GM19455 (cell line): ENCODE measurements around the gene GABBR1.

Experiments used
- ATAC-seq: cut with Tn5 transposase; IDR thresholded peaks from one replicate; pipeline ENCODE4 v1.9.1; 2021; ENCODE audit not compliant: unreplicated experiment

Gene GABBR1

DNA sequence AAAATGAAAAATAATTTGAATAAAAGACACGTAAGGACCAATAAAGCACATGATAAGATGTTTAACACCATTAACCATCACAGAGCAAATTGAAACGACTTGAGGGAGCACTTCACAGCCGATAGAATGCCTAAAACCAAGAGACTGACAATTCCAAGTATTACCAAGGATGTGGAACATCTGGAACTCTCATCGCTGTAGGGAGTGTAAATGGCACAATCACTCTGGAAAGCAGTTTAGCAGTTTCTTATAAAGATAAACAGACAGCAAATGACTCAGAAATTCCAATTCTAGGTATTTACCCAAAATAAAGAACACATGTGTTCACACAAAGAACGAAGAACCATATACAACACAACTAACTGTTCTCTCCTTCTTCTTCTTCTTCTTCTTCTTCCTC lies 65.0 kb downstream of the GABBR1 start:
- no peak for ATAC-seq

DNA sequence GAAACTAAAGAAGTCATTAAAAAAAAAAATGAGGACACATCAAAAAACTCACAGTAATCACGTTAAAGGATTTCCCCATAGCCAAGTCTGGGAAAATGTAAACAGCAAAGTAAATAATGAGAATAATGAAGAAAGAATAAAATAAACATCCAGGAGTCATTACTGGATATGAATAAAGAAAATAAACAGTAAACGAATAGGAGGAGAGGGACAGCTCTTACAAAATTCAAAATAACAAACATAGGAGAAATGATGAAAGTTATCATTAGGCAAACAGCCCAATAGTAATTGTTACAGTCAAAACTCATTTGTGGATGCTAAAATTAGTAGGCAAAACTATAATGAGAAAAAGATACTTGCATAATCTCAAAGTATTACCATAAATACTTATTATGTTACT lies 65.4 kb downstream of the GABBR1 start:
- no peak for ATAC-seq

DNA sequence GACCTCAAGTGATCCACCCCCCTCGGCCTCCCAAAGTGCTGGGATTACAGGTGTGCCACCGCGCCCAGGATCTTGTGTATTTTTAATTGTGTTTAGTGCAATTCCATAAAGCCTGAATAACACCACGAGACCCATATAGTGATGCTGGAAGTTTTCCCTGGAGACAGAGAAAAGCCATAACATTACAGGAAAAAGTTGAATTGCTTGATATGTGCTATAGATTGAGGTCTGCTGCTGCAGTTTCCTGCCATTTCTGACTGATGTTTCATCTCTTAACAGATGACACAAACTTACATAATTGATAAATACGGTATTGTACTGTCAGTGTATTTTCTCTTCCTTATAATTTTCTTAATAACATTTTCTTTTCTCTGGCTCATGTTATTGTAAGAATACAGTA lies 66.1 kb downstream of the GABBR1 start:
- no peak for ATAC-seq

DNA sequence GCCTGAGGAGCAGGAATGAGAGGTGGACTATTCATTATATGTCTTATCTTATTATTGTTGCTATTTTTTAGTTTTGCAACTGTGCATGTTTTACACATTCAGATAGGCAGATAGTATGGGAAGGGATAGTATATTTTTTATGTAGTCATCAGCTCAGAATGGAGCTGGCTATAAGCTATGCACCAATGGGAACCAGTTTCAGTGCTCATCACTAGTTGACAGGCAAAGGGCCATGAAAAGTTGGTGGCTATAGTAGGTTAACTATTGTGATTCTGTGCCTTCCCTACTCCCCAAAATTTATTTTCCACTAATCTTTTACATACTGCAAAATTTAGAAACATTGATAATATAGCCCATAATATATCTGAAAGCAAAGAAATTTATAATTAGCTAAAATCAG lies 68.1 kb downstream of the GABBR1 start:
- ATAC-seq, result no peak

DNA sequence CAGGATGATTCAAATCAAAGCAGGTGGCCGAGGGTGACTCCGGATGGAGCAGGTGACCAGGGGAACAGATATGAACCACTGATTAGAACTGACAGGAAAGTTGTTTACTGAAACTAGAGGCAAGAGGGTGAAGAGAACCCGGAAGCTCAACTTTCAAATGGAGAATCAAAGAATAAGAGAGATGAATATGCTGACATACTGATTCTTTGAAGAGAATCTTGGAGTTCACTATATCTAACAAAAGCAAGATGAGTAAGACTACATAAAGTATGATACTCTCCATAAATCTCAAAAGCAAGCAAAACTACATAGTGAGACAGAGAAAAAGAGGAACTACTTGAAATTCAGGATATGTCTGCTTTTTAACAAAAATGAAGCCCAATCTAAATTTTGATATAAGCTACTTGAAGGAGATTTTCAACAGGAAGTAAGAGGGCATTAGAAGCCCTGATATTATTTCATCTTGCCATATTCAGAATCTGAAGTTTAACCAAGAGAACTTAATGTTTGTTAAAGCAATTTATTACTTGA lies 69.5 kb downstream of the GABBR1 start:
- ATAC-seq, result no peak

DNA sequence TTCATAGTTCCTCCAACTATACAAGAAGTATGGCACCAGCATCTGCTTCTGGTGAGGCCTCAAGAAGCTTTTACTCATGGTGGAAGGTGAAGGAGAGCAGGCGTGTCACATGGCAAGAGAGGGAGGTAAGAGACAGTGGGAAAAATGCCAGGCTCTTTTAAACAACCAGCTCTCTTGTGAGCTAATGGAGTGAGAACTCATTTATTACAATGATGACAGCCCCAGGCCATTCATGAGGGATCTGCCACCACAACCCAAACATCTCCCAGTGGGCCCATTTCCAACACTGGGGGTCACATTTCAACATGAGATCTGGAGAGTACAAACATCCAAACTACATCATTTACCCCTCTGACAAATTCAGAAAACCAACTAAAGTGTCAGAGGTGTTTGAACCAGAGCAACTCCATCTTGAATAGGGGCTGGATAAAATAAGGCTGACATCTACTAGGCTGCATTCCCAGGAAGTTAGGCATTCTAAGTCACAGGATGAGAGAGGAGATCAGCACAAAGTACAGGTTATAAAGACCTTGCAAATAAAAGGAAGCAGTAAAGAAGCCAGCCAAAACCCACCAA lies 71.3 kb downstream of the GABBR1 start:
- ATAC-seq, result no peak

DNA sequence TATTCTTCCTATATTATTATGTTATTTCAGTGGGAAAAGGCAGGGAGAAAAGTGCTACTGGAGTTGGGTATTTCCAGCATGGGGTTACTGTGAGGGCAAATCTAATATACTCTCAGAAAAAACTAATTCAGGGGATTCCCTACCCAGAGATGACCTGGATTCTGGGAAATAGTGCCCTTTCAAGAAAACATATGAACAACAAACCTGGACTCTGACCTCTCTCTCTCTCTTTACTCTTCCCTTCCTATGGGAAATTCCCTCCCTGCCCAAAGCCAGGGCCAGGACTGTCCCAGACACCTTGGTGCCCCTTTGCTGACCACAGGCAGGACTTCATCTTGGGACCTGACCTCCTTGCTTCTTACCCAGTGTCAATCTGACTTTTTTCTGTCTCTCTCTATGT lies 71.9 kb downstream of the GABBR1 start:
- ATAC-seq, result no peak

DNA sequence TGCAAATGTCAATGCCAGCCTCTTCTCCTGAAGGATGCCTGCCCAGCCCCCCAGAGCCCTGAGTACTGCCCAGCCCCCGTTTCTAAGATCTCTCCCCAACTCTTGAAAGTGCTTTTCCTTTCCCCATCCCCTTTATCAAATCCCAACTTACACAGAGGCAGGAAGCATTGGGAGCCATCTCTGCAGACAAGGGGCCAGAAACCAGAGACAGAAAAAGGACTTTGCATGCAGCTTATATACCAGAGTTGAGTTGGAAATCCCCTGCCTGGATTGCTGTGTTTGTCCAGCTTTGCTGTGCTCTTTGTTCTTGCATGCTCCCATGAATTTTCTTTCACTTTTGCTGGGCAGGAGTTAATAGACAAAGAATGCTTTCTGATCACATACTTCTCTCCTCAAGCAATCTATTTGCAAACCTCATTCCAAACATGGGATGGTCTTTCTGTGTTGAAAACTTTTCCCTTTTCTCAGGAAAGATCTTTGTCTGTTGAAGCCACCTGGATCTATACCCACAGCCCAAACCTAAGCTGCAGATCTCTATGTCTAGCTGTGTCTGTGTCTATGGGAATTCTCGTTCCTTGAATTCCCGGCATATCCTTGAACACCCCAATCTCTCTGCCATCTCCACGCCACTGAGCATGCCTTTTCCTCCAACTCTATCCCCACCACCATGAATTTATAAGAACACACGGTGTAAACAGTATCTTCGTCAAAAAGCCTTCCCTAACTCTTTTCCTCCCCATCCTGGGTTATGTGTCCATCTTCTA lies 73.3 kb downstream of the GABBR1 start, which contains the start of gene UBD:
Gene UBD, minus strand, starts transcription at position 209 of the 764 bp plus-strand sequence. Its CDS starts 31 bp downstream, at position 178.
- ATAC-seq, result no peak

DNA sequence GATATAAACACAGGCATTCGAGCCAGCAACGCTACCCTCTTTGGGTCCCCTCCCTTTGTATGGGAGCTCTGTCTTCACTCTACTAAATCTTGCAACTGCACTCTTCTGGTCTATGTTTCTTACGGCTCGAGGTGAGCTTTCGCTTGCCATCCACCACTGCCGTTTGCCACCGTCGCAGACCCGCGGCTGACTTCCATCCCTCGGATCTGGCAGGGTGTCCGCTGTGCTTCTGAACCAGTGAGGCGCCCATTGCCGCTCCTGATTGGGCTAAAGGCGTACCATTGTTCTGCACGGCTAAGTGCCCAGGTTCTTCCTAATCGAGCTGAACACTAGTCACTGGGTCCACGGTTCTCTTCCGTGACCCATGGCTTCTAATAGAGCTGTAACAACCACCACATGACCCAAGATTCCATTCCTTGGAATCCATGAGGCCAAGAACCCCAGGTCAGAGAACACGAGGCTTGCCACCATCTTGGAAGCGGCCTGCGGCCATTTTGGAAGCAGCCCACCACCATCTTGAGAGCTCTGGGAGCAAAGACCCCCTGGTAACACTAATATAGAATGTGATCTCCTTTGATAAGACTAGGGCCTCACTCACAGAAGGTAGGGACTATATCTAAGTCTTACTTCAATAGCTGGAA lies 74.4 kb downstream of the GABBR1 start:
- ATAC-seq, result no peak

DNA sequence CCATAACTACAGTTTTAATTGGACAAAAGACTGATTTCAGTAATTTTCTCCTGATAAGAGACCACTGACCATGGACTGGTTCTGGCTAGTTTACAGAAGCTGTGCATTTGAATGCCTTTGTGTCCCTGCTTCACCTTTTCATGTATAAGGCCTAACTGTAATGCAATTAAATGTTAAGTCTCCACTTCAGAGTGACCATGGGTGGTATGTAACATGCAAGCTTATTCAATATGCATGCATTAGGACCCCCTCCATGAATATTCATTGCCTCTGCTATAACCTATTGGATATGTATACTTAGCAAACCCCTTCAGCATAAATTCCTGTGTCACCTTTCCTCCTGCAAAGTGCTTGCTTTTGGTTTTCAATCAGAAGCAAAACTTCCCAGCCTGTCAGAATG lies 75.7 kb downstream of the GABBR1 start:
- ATAC-seq, result no peak

DNA sequence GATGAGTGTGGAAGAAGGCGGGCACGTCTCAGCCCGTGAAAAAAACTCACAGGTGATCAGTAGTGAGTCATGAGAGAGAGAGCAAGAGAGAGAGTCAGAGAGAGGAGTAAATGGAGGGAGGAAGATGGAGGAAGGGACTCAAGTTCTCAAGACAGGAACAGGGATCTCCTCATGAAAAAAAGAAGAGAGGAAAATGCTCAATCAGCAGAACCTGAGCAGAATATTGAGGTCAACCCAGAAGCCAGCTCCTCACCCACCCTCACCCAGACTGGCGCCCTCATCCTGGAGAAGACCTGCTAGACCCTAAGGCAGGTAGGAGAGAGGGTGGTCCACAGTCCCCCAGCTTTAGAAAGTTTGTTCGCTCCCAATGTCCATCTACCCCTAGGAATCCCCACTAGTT lies 78.2 kb downstream of the GABBR1 start:
- ATAC-seq, result no peak

DNA sequence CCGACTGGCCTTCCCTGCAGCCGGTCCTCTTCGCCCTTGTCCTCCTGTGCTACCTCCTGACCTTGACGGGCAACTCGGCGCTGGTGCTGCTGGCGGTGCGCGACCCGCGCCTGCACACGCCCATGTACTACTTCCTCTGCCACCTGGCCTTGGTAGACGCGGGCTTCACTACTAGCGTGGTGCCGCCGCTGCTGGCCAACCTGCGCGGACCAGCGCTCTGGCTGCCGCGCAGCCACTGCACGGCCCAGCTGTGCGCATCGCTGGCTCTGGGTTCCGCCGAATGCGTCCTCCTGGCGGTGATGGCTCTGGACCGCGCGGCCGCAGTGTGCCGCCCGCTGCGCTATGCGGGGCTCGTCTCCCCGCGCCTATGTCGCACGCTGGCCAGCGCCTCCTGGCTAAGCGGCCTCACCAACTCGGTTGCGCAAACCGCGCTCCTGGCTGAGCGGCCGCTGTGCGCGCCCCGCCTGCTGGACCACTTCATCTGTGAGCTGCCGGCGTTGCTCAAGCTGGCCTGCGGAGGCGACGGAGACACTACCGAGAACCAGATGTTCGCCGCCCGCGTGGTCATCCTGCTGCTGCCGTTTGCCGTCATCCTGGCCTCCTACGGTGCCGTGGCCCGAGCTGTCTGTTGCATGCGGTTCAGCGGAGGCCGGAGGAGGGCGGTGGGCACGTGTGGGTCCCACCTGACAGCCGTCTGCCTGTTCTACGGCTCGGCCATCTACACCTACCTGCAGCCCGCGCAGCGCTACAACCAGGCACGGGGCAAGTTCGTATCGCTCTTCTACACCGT lies 79.5 kb downstream of the GABBR1 start:
- ATAC-seq, result no peak

DNA sequence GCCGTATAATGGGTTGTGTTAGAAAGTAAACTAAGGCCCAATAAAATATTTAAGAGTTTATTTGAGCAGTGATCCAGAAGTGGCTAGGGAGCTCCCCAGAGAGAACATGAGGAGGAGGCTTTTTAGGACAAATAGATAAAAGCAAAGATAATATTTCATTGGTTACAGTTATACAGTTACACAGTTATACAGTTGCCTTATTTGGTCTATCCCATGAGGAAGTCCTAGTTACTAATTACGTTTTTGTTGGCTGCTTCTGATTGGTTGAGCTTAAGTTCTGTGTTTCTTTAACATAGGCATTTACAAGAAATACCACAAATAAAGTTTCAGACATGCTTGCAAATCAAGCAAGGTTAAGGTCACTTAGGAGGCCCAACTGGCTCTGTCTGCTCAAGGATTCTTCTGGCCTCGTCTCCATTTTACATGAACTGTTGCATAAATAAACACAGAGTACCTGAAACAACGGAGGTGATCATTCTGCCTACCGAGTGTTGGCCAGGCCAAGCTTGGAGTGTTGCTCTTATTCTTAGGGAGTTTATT lies 80.4 kb downstream of the GABBR1 start:
- ATAC-seq, result peak; percentile 85

DNA sequence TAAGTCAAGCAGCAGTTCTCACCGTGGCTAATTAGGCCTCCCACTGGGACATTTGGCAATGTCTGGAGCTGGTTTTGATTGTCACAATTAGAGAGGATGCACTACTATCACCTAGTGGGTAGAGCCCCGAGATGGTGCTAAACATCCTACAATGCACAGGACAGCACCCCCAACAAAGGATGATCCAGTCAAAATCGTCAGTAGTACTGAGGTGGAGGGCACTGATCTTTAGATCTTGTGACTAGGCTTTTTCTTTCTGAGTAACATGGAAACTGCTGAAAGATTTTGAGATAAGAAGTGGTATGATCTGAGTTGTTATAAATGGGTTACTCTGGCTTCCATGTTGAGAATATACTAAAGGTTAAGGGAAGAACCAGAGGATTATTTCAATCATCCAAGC lies 85.4 kb downstream of the GABBR1 start:
- ATAC-seq, result no peak

DNA sequence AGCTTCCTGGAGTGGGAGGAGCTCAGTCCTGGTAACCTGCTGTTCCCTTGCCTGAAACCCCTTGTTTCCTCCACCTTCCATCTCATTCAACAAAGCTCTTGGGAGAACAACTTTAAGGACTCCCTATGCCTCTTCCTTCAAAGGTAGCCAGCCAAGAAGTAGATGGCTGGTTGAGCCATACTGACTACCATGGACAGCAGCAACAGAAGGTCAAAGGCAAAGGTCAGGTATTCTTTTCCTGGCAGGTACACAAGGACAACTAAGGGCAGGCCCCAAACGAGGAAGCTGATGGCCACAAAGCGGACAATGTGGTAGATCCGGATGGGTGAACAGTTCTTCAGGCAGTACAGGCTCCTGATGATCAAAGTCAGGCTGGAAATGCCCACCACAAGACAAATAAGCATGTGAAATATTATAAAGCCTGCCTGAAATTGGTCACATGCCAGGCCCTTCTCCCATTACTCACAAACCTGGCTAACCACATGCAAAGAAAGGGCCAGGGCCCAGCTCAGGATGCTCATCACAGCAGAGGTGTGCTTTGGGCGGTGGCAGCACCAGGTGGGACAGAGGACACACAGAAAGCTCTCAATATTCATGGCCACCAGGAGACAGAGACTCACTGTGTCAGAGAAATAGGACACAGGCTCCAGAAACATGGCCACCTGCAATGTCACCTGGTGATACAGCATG lies 95.1 kb downstream of the GABBR1 start:
- ATAC-seq, result no peak

DNA sequence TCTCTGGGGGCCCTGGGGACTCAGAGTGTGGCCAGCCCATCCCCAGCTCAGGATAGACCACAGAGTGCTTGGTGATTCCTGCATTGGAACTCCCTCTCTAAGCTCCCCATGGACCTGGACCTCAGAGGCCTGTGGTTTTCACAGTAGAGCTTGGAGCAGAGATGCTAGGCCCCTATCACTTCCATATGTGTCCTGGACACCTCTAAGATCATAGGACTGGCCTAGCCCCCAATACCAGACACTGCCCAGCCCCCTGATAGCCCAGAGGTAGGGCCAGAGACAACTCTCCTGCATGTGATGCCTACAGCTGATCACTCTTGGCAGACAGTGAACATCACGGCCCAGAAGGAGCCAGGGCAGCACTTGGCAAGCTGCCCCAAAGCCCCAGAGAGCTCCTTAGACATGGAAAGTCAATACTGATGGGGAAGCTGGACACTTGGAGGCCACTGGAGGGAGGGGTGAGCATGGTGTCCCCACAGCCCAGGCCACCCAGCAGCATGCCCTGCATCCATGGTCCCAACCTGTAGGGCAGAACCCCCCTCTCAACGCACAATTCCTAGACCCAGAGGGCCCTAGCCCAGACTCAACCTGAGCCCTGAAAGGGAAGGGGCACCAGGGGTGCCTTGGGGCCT lies 100.5 kb downstream of the GABBR1 start:
- ATAC-seq, result no peak

DNA sequence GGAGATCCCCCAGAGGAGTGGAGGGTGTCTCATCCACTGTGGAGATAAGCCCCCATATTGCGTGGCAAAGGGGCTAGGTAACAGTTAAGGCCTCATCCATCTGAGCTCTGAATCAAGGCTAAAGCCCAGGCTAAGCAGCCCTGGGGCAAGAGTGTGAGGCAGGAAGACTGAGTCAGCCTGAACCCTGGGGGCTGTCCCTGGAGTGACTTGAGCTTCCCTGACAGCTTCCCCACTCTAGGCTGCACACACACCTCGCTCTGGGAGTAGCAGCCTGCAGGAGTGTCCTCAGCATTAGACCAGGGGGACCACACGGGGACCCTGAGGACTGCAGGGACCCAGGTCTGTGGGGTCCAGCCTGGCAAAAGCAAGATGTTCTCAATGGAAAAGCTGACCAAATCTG lies 101.3 kb downstream of the GABBR1 start:
- ATAC-seq, result no peak

DNA sequence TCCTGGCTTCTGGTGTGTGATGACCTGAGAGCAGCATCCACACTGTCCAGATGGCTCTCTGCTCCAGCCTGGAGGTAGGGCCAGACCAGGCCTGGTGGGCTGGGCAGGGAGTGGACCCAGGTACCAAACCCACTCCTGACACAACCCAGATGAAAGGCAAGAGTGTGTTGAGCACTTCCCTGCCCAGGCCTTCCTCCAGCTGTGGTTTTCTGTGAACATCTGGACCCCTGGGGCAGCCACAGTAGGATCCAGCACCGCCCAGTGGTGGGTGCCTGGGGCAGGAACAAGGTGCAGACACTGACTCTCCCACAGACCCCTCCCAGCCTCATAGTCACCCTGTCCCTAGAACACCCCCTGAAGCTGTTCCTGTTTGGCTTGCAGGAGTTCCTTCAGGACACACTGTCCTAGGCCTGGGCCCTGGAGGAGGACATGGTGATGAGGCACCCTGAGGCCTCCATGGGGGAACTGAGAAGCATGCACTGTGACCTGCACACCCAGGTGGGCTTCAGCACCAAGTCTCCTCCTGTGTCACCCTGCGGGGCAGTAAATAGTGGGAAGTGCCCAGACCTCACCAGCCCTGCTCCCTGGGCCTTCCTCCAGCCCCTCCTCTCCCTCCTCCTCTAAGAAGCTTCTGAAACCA lies 102.2 kb downstream of the GABBR1 start:
- ATAC-seq, result no peak

DNA sequence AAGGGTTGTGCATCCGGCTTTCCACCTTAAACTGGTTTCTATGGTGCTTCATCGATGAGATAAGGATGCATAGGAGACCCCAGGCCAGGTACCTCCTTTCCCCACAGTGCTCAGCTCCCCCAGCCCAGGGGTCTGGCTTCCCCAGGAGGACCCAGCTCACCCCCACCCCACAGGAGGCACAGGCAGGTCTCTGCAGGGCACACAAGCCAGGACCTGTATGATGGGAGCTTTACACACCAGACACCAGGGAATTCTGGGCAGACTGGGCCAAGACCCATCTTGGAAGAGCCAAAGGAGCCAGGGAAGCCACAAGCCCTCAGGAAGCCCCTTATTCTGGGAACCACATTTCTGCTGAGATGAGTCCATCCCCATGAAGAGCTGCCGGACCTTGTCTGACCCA lies 103.0 kb downstream of the GABBR1 start:
- ATAC-seq, result no peak
